H1 (cell line): ENCODE data around the gene TECR. TPM values are rescaled to one million over a fixed set of nuclear protein-coding genes. Genes with fewer than 3 reads are reported as not detected.

ENCODE experiments used
- CTCF ChIA-PET: fragments of 300-600 bp; sonication (Branson Sonifier 250); formaldehyde crosslinking; loops from one replicate; lab custom pipeline; 2021; ENCODE audit not compliant: partially characterized antibody; lab: Charles Lee
- POLR2A ChIA-PET: fragments of 300-600 bp; sonication (Branson Sonifier 250); formaldehyde crosslinking; loops from one replicate; lab custom pipeline; 2021; ENCODE audit warnings: inconsistent platforms; ENCODE audit not compliant: partially characterized antibody; lab: Charles Lee
- DNase-seq, 2 experiments: peaks; one replicate each; pipeline versions ENCODE4 v3.0.0 to v3.0.0-alpha.2; 2010 to 2022; ENCODE audit warnings: low spot score in 2 of 2, low read depth in 1 of 2, mixed read lengths in 1 of 2
- FAIRE-seq: peaks from 2 replicates; lab custom pipeline; 2011; peaks lifted over from hg19 to GRCh38; lab: Jason Lieb, UNC
- H2AFZ ChIP-seq: 2 replicates; pipeline ENCODE4 v1.8.1; 2012; ENCODE audit warnings: low read length, inconsistent platforms
- H2AK5ac ChIP-seq: 2 replicates; pipeline ENCODE4 v1.6.1; 2013; ENCODE audit warnings: low read depth, low read length
- H2BK120ac ChIP-seq: replicated peaks from 2 replicates; pipeline ENCODE3; 2013; ENCODE audit warnings: low read depth, low read length, inconsistent platforms
- H2BK12ac ChIP-seq: 2 replicates; pipeline ENCODE4 v1.6.1; 2013; ENCODE audit warnings: low read depth, low read length
- H2BK15ac ChIP-seq: 2 replicates; pipeline ENCODE4 v1.6.1; 2013; ENCODE audit warnings: low read length
- H2BK20ac ChIP-seq: 2 replicates; pipeline ENCODE4 v1.6.1; 2013; ENCODE audit warnings: low read length
- H2BK5ac ChIP-seq: 2 replicates; pipeline ENCODE4 v1.6.1; 2013; ENCODE audit warnings: low read depth, low read length
- H3K14ac ChIP-seq: 2 replicates; pipeline ENCODE4 v1.6.1; 2013; ENCODE audit warnings: inconsistent platforms; ENCODE audit not compliant: insufficient read length
- H3K18ac ChIP-seq: 2 replicates; pipeline ENCODE4 v1.6.1; 2013; ENCODE audit warnings: low read length; ENCODE audit errors: extremely low read depth
- H3K23ac ChIP-seq: 2 replicates; pipeline ENCODE4 v1.6.1; 2013; ENCODE audit warnings: inconsistent platforms; ENCODE audit not compliant: insufficient read length
- H3K23me2 ChIP-seq: 2 replicates; pipeline ENCODE4 v1.6.1; 2013; ENCODE audit warnings: low read depth, low read length
- H3K27ac ChIP-seq: 2 replicates; pipeline ENCODE4 v1.6.1; 2011; ENCODE audit warnings: low read depth, low read length, inconsistent platforms
- H3K27me3 ChIP-seq, 4 experiments: replicated peaks in 1 of 4; 1 replicate in 1 of 4; 2 replicates in 3 of 4; pipeline versions ENCODE4 v1.6.1 to v1.8.1; 2011 to 2013; ENCODE audit warnings: low read length in 3 of 4, mild to moderate bottlenecking in 3 of 4, inconsistent platforms in 2 of 4, mixed read lengths in 2 of 4, moderate library complexity in 1 of 4; ENCODE audit not compliant: control insufficient read depth in 3 of 4, insufficient read depth in 3 of 4; ENCODE audit errors: extremely low read depth in 1 of 4
- H3K36me3 ChIP-seq, 4 experiments: 2 replicates each; pipeline versions ENCODE4 v1.6.1 to v1.8.1; 2011 to 2013; ENCODE audit warnings: mild to moderate bottlenecking in 4 of 4, low read length in 3 of 4, moderate library complexity in 2 of 4, control low read depth in 1 of 4, inconsistent platforms in 1 of 4; ENCODE audit not compliant: insufficient read depth in 4 of 4, control insufficient read depth in 2 of 4
- H3K4ac ChIP-seq: replicated peaks from 2 replicates; pipeline ENCODE3; 2013; ENCODE audit warnings: low read length, low read depth, mixed read lengths, inconsistent platforms; ENCODE audit not compliant: insufficient read length
- H3K4me1 ChIP-seq, 4 experiments: replicated peaks in 1 of 4; 1 replicate in 1 of 4; 2 replicates in 3 of 4; pipeline versions ENCODE4 v1.6.1 to v1.8.1; 2011 to 2013; ENCODE audit warnings: low read length in 3 of 4, inconsistent platforms in 2 of 4, mixed read lengths in 1 of 4; ENCODE audit not compliant: insufficient read depth in 4 of 4, control insufficient read depth in 3 of 4
- H3K4me2 ChIP-seq, 2 experiments: 2 replicates each; pipeline versions ENCODE4 v1.6.1 to v1.8.1; 2011 to 2013; ENCODE audit warnings: low read depth in 2 of 2, low read length in 2 of 2, control low read depth in 1 of 2, inconsistent platforms in 1 of 2, mild to moderate bottlenecking in 1 of 2; ENCODE audit not compliant: insufficient read depth in 1 of 2
- H3K4me3 ChIP-seq, 4 experiments: fragments of 200-600, 300-600 bp in 1 of 4; sonication (generic), shearing (Covaris generic), sonication (Bioruptor Twin) in 1 of 4; 2 replicates each; pipeline versions ENCODE4 v1.5.1 to v1.8.1; 2011 to 2016; ENCODE audit warnings: low read length in 4 of 4, low read depth in 3 of 4, control low read depth in 2 of 4, inconsistent platforms in 2 of 4, mild to moderate bottlenecking in 2 of 4, mixed read lengths in 1 of 4, moderate library complexity in 1 of 4; ENCODE audit not compliant: insufficient read depth in 2 of 4; ENCODE audit errors: extremely low read depth in 1 of 4
- H3K56ac ChIP-seq: replicated peaks from 2 replicates; pipeline ENCODE3; 2013; ENCODE audit warnings: low read depth, mild to moderate bottlenecking, mixed read lengths, low read length, inconsistent platforms; ENCODE audit not compliant: insufficient read length
- H3K79me1 ChIP-seq: 2 replicates; pipeline ENCODE4 v1.6.1; 2013; ENCODE audit warnings: low read depth, low read length, control low read depth
- H3K79me2 ChIP-seq, 2 experiments: 2 replicates each; pipeline versions ENCODE4 v1.6.1 to v1.8.1; 2012 to 2013; ENCODE audit warnings: low read length in 2 of 2, mild to moderate bottlenecking in 2 of 2, inconsistent platforms in 1 of 2; ENCODE audit not compliant: insufficient read depth in 2 of 2, control insufficient read depth in 1 of 2
- H3K9ac ChIP-seq, 4 experiments: replicated peaks in 1 of 4; 1 replicate in 1 of 4; 2 replicates in 3 of 4; pipeline versions ENCODE4 v1.6.1 to v1.8.1; 2011 to 2013; ENCODE audit warnings: low read depth in 3 of 4, low read length in 3 of 4, control low read depth in 2 of 4, mild to moderate bottlenecking in 2 of 4, moderate library complexity in 2 of 4, inconsistent platforms in 1 of 4; ENCODE audit errors: extremely low read depth in 1 of 4
- H3K9me3 ChIP-seq, 2 experiments: 2 replicates each; pipeline versions ENCODE4 v1.6.1 to v1.8.1; 2012 to 2013; ENCODE audit warnings: mild to moderate bottlenecking in 2 of 2, moderate library complexity in 2 of 2, control low read depth in 1 of 2, inconsistent platforms in 1 of 2, low read depth in 1 of 2, low read length in 1 of 2, mixed read lengths in 1 of 2; ENCODE audit not compliant: insufficient read depth in 2 of 2
- H4K20me1 ChIP-seq, 2 experiments: replicated peaks in 1 of 2; 2 replicates each; pipeline versions ENCODE3 to v1.8.1; 2011 to 2013; ENCODE audit warnings: inconsistent platforms in 2 of 2, low read length in 2 of 2, mild to moderate bottlenecking in 1 of 2; ENCODE audit not compliant: insufficient read depth in 2 of 2, control insufficient read depth in 1 of 2
- H4K5ac ChIP-seq: 2 replicates; pipeline ENCODE4 v1.6.1; 2013; ENCODE audit warnings: low read length, low read depth, mixed read lengths, inconsistent platforms; ENCODE audit not compliant: insufficient read length
- H4K8ac ChIP-seq: 2 replicates; pipeline ENCODE4 v1.8.0; 2013; ENCODE audit warnings: mild to moderate bottlenecking, moderate library complexity, low read length, inconsistent platforms; ENCODE audit not compliant: insufficient read depth; ENCODE audit errors: extremely low read depth
- H4K91ac ChIP-seq: replicated peaks from 2 replicates; pipeline ENCODE3; 2013; ENCODE audit warnings: low read length, mixed read lengths, inconsistent platforms; ENCODE audit not compliant: insufficient read length
- GABPA ChIP-seq: IDR thresholded peaks from 2 replicates; pipeline ENCODE4 v1.6.1; 2011; ENCODE audit warnings: mild to moderate bottlenecking, low read length, moderate library complexity, borderline replicate concordance; ENCODE audit not compliant: insufficient read depth
- SIN3A ChIP-seq, 2 experiments: IDR thresholded peaks in 1 of 2; conservative IDR thresholded peaks in 1 of 2; 2 replicates each; pipeline ENCODE4 v1.6.1; 2011 to 2012; ENCODE audit warnings: low read length in 2 of 2, improper control_type of control experiment in 1 of 2, low read depth in 1 of 2, mild to moderate bottlenecking in 1 of 2
- WGBS, 2 experiments: shearing (Covaris generic) in 1 of 2; methylation state at CpG; one replicate each; pipeline versions ENCODE4 v1.1.6 to v1.1.7; 2013 to 2015; ENCODE audit warnings: low lambda C conversion rate in 2 of 2, mixed read lengths in 2 of 2, inconsistent platforms in 1 of 2, low coverage in 1 of 2, missing lambda C conversion rate in 1 of 2; ENCODE audit not compliant: insufficient replicate concordance in 2 of 2, insufficient coverage in 1 of 2, insufficient read length in 1 of 2; ENCODE audit errors: extremely low coverage in 1 of 2, missing lambda C conversion rate in 1 of 2; 5-methylcytosine and 5-hydroxymethylcytosine counted together
- polyA plus RNA-seq, 7 experiments: library from polyadenylated mRNA; depleted of rRNA in 3 of 7; stranded (reverse) in 5 of 7; unstranded in 2 of 7; fragments of >200 nt in 5 of 7; fragments of 200-250 nt in 2 of 7; gene quantifications; 1 replicate in 5 of 7; 2 replicates in 1 of 7; 4 replicates in 1 of 7; pipeline versions ENCODE4 v1.2.1 to v1.2.3, GENCODE V29; 2011 to 2013; ENCODE audit warnings: missing spikeins in 2 of 7, mixed read lengths in 2 of 7
- total RNA-seq: library from RNA; stranded (reverse); fragmentation: NEBNext Ultra II Directional; extraction: Animal tissue kit (Norgen Biotek cat#: 25700); gene quantifications from 2 replicates; pipeline ENCODE4 v1.2.1, GENCODE V29; 2021
- TF ChIP-seq, protein P1 (sequence below): IDR thresholded peaks from 2 replicates; pipeline ENCODE4 v1.6.1; 2011; ENCODE audit warnings: low read depth, mild to moderate bottlenecking, low read length; ENCODE audit not compliant: insufficient read depth

The TECR gene
- total and polyA plus RNA-seq, 2 of the 8 experiments (the other 6 are each of a cell fraction or from before 2014, with no cell fraction given) = 172 to 405 TPM

DNA sequence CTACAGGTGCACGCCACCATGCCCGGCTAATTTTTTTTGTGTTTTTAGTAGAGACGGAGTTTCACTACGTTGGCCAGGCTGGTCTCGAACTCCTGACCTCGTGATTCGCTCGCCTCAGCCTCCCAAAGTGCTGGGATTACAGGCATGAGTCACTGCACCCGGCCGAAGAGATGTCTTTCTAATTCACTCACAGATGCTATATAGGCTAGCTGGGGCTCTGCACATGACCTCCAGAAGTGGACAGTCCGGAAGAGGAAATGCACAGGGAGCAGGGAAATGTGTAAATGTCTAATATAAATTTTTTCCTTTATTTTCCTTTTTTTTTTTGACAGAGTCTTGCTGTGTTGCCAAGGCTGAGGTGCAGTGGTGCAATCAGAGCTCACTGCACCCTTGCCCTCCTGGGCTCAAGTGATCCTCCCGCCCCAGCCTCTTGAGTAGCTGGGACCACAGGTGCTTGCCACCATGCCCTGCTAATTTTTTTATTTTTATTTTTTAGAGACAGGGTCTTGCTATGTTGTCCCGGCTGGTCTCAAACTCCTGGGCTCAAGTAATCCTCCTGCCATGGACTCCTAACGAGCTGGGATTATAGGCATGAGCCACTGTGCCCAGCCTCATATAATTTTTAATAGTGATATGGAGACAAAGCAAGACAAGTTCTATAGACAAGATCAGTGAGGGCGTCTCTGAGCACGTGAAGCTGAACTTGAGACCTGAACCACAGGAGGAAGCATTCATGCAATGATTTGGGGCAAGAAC is 41.8 kb upstream of the TECR start:
- FAIRE-seq = no peak
- H4K91ac ChIP-seq = no peak overlapping the region
- no peak for DNase-seq
- H3K23me2 ChIP-seq = no peaks in the 10 kb centered on the region
- no peak overlapping the region for H3K27ac ChIP-seq
- no peak overlapping the region for H4K5ac ChIP-seq
- no peak overlapping the region for H2AK5ac ChIP-seq
- H3K36me3 ChIP-seq = peaks cover 0 to 14% (median 3%) of the 10 kb centered on the region in 4 experiments; a peak in 5 of 8 replicates
- no peak overlapping the region for H2BK5ac ChIP-seq
- no peaks in the 10 kb centered on the region; a peak in 2 of 7 replicates for H3K4me1 ChIP-seq
- no peak overlapping the region for H3K4ac ChIP-seq
- H4K8ac ChIP-seq = no peak overlapping the region
- no peaks in the 10 kb centered on the region for H3K79me2 ChIP-seq
- no peak overlapping the region for H2BK120ac ChIP-seq
- H2BK15ac ChIP-seq = no peak overlapping the region
- no peak overlapping the region for H2BK12ac ChIP-seq
- 90% methylated on average over 16 of the region's 16 CpGs; no CpG with 5 or more reads in 1 of the 2 experiments for WGBS, 2 experiments
- H3K27me3 ChIP-seq = no peaks in the 10 kb centered on the region
- no peak overlapping the region for H3K18ac ChIP-seq
- ChIA-PET CTCF (interaction anchor here (0.8 to 6.4 kb wide), 6 partner anchors 8 to 70 kb away, joined by 3 to 34 read pairs (median 5); no protein-coding TSS in a partner anchor), POLR2A (interaction anchor here (1.5 kb wide), 1 partner anchor 9 kb away, joined by 4 read pairs; no protein-coding TSS in a partner anchor)
- no peak overlapping the region for H3K23ac ChIP-seq
- H3K9me3 ChIP-seq = no peaks in the 10 kb centered on the region
- no peak overlapping the region for H3K4me3 ChIP-seq
- H2AFZ ChIP-seq = no peak overlapping the region
- H2BK20ac ChIP-seq = no peak overlapping the region
- H4K20me1 ChIP-seq = peaks cover 0 to 5% of the 10 kb centered on the region in 2 experiments
- H3K4me2 ChIP-seq = no peak overlapping the region
- H3K56ac ChIP-seq = no peak overlapping the region
- no peak overlapping the region for H3K14ac ChIP-seq
- no peaks in the 10 kb centered on the region for H3K79me1 ChIP-seq
- H3K9ac ChIP-seq = no peak overlapping the region
- TF ChIP-seq GABPA (no peak), SIN3A (conservative IDR thresholded peaks at IDR 0.05 in 1 of 2, IDR thresholded peaks at IDR 0.05 in 1 of 2; ENCODE audit: low read depth in 1 of 2, low read length in 2 of 2) (no peak)
- TF ChIP-seq, protein P1, sequence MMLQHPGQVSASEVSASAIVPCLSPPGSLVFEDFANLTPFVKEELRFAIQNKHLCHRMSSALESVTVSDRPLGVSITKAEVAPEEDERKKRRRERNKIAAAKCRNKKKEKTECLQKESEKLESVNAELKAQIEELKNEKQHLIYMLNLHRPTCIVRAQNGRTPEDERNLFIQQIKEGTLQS = no peak
